GM12874 (cell line): Measurements from ENCODE around the gene SPACA9.

Experiments
- TF ChIP-seq, protein P1 (sequence below): IDR thresholded peaks from 2 replicates; pipeline ENCODE4 v1.5.1; 2011; ENCODE audit warnings: low read depth, mild to moderate bottlenecking, control low read depth, low read length, moderate library complexity; ENCODE audit not compliant: insufficient read depth

Gene SPACA9

DNA sequence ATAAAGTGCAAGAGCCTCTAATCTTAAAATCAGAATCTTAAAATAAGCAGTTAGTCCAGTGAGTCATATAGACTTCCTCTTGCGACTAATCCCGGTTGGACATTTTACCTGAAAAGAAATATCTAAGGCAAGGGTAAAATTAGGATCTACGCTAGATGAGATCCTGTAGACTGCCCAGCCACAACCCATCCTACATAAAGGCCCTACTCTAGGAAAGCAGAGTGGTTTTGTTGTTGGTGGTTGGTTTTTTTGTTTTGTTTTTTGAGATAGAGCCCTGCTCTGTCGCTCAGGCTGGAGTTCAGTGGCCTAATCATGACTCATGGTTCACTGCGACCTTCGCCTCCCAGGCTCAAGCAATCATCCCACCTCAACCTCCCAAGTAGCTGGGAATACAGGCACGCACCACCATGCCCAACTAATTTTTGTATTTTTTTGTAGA lies 58.8 kb downstream of the SPACA9 start:
- TF ChIP-seq, protein P1, sequence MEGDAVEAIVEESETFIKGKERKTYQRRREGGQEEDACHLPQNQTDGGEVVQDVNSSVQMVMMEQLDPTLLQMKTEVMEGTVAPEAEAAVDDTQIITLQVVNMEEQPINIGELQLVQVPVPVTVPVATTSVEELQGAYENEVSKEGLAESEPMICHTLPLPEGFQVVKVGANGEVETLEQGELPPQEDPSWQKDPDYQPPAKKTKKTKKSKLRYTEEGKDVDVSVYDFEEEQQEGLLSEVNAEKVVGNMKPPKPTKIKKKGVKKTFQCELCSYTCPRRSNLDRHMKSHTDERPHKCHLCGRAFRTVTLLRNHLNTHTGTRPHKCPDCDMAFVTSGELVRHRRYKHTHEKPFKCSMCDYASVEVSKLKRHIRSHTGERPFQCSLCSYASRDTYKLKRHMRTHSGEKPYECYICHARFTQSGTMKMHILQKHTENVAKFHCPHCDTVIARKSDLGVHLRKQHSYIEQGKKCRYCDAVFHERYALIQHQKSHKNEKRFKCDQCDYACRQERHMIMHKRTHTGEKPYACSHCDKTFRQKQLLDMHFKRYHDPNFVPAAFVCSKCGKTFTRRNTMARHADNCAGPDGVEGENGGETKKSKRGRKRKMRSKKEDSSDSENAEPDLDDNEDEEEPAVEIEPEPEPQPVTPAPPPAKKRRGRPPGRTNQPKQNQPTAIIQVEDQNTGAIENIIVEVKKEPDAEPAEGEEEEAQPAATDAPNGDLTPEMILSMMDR, result no peak

DNA sequence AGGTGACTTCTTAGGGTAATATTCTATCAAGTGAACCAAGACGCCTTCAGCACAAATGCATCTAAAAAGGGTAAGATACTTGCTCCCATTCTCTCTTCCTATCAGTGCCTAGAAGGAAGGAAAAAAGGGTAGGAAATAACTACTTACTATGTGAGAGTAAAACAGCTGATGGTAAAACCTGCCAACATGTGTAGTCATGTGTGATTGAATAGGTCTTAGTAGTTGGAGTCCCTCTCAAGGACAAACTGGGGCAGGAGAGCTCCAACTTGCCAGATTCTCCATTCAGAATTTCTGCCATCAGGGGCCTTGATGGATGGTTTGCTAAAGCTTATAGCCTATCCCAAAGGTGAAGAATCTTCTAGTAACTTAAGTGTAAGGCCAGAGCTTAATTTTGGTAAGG lies 60.5 kb downstream of the SPACA9 start:
- TF ChIP-seq, protein P1, result no peak
